Left ventricle myocardium inferior (tissue), 1 donor: Measurements from ENCODE around the gene ZNF280B. TPM values are rescaled to one million over a fixed set of nuclear protein-coding genes. Genes with fewer than 3 reads are reported as not detected.
"Not testable (repeated sequence)": the region's sequence is repeated elsewhere in the genome, so short reads cannot be mapped to it uniquely, and the experiment has no call there.

ENCODE experiments used
- DNase-seq: peaks from one replicate; pipeline ENCODE4 v3.0.0-alpha.2; 2020
- H3K27ac ChIP-seq: fragments of 200-600 bp; replicated peaks from 2 replicates; pipeline ENCODE4 v1.8.0; 2021
- H3K27me3 ChIP-seq: fragments of 200-600 bp; 2 replicates; pipeline ENCODE4 v1.8.0; 2021; ENCODE audit warnings: low read depth
- H3K36me3 ChIP-seq: fragments of 200-600 bp; 2 replicates; pipeline ENCODE4 v1.8.0; 2021
- H3K4me1 ChIP-seq: fragments of 200-600 bp; 2 replicates; pipeline ENCODE4 v1.8.0; 2021
- H3K4me3 ChIP-seq: fragments of 200-600 bp; 2 replicates; pipeline ENCODE4 v1.8.0; 2021; ENCODE audit warnings: mild to moderate bottlenecking, moderate library complexity
- H3K9me3 ChIP-seq: fragments of 200-600 bp; replicated peaks from 2 replicates; pipeline ENCODE4 v1.8.0; 2021
- CTCF ChIP-seq: fragments of 200-600 bp; IDR thresholded peaks from 2 replicates; pipeline ENCODE4 v1.8.0; 2021; ENCODE audit warnings: antibody characterized with exemption, mild to moderate bottlenecking, borderline replicate concordance
- intact Hi-C: fragments of 100-400 bp; cut with micrococcal nuclease; formaldehyde crosslinking; loops from one replicate; pipeline ENCODE4 v1.11.0; 2022
- total RNA-seq: library from RNA; stranded (reverse); fragmentation: NEBNext Ultra II Directional; extraction: Animal tissue kit (Norgen Biotek cat#: 25700); gene quantifications from one replicate; pipeline ENCODE4 v1.2.1, GENCODE V29; 2021
- donor health status: DM: no; HTN: yes; CAD: no; lungs with severe emphysema.

Gene ZNF280B
- total RNA-seq, 1 donor from 2014 or later: 0.96 TPM

GRCh38 chr22:22533863-22534262, 25.3 kb upstream of the ZNF280B start:
- H3K36me3 ChIP-seq: no peaks in the 10 kb centered on the region
- intact Hi-C loops: no loop called here
- DNase-seq: no peak
- no peak for TF ChIP-seq CTCF
- no peak overlapping the region for H3K27ac ChIP-seq
- no peak overlapping the region for H3K4me3 ChIP-seq
- peaks cover 35% of the 10 kb centered on the region for H3K27me3 ChIP-seq
- H3K9me3 ChIP-seq: no peaks in the 10 kb centered on the region
- H3K4me1 ChIP-seq: no peaks in the 10 kb centered on the region

- no peaks in the 10 kb centered on the region for H3K9me3 ChIP-seq
- intact Hi-C loops: no loop called here
- TF ChIP-seq CTCF: no peak
- no peaks in the 10 kb centered on the region for H3K36me3 ChIP-seq
- H3K4me3 ChIP-seq: no peak overlapping the region
- H3K27me3 ChIP-seq: peaks cover 38% of the 10 kb centered on the region
- H3K4me1 ChIP-seq: no peaks in the 10 kb centered on the region
- H3K27ac ChIP-seq: no peak overlapping the region
- no peak for DNase-seq
These were observed 24.9 kb upstream of the ZNF280B start for GRCh38 chr22:22533417-22533816.

GRCh38 chr22:22532547-22533071, 24.1 kb upstream of the ZNF280B start:
- intact Hi-C loops, H3K4me3 ChIP-seq, H3K36me3 ChIP-seq, H3K9me3 ChIP-seq, DNase-seq, H3K4me1 ChIP-seq, H3K27ac ChIP-seq: not testable (repeated sequence)
- peaks cover 38% of the 10 kb centered on the region for H3K27me3 ChIP-seq

- H3K9me3 ChIP-seq: no peaks in the 10 kb centered on the region
- no peak overlapping the region for H3K4me3 ChIP-seq
- intact Hi-C loops: no loop called here
- H3K27ac ChIP-seq: no peak overlapping the region
- H3K36me3 ChIP-seq: no peaks in the 10 kb centered on the region
- no peak for TF ChIP-seq CTCF
- no peak for DNase-seq
- peaks cover 44% of the 10 kb centered on the region for H3K27me3 ChIP-seq
- H3K4me1 ChIP-seq: no peaks in the 10 kb centered on the region
These were observed 23.4 kb upstream of the ZNF280B start for GRCh38 chr22:22531770-22532546.

- H3K36me3 ChIP-seq: no peaks in the 10 kb centered on the region
- H3K4me1 ChIP-seq: no peaks in the 10 kb centered on the region
- no peak overlapping the region for H3K27ac ChIP-seq
- no peak overlapping the region for H3K4me3 ChIP-seq
- no peak for TF ChIP-seq CTCF
- no peaks in the 10 kb centered on the region for H3K9me3 ChIP-seq
- intact Hi-C loops: no loop called here
- H3K27me3 ChIP-seq: peaks cover 51% of the 10 kb centered on the region
- DNase-seq: no peak
These were observed 20.2 kb upstream of the ZNF280B start for GRCh38 chr22:22528780-22529179.

GRCh38 chr22:22527312-22527711, 18.8 kb upstream of the ZNF280B start:
- no peak overlapping the region for H3K27ac ChIP-seq
- no peak for DNase-seq
- H3K27me3 ChIP-seq: peaks cover 57% of the 10 kb centered on the region
- no peaks in the 10 kb centered on the region for H3K4me1 ChIP-seq
- no peaks in the 10 kb centered on the region for H3K36me3 ChIP-seq
- no peaks in the 10 kb centered on the region for H3K9me3 ChIP-seq
- intact Hi-C loops: no loop called here
- no peak overlapping the region for H3K4me3 ChIP-seq
- no peak for TF ChIP-seq CTCF
